ENCODE measurements around the gene SETD3. TPM values are rescaled to one million over a fixed set of nuclear protein-coding genes. Genes with fewer than 3 reads are reported as not detected.

The SETD3 gene
- total and polyA plus RNA-seq, 8 donors, result 14.0 to 32.7 (median 28.1) TPM

GRCh38 chr14:99517643-99518381, 37.2 kb upstream of the SETD3 start:
- DNase-seq (peak in 2 of 6 donors; percentile 60 to 80), FAIRE-seq (no peak), ATAC-seq (peak in 1 of 4 donors; percentile 9)
- Histone ChIP-seq H3K27ac (no peak overlapping the region), H3K4me3 (no peak overlapping the region), H3K36me3 (peaks cover 0 to 9% (median 6%) of the 10 kb centered on the region in 3 donors), H3K9me3 (no peaks in the 10 kb centered on the region), H3K27me3 (no peaks in the 10 kb centered on the region), H3K4me1 (peaks cover 0 to 3% (median 0%) of the 10 kb centered on the region in 3 donors)
- WGBS, 2 donors, result 54 to 57% methylated on average over 16 of the region's 16 CpGs
- intact Hi-C loops (cut with DNase I), result loop anchor here in 1 of 3 donors (2.0 kb wide), 1 partner anchor 111 kb away; no protein-coding TSS in a partner anchor
- TF ChIP-seq CTCF (IDR thresholded peaks at IDR 0.05), result no peak

- no peak for TF ChIP-seq CTCF (IDR thresholded peaks at IDR 0.05)
- peak in 2 of 6 donors; percentile 57 to 77 for DNase-seq
- no peaks in the 10 kb centered on the region for H3K9me3 ChIP-seq
- intact Hi-C loops (cut with DNase I), result no loop called here
- FAIRE-seq, result no peak
- no peak for ATAC-seq
- H3K4me1 ChIP-seq, result peaks cover 0 to 3% (median 0%) of the 10 kb centered on the region in 3 donors
- no peaks in the 10 kb centered on the region for H3K27me3 ChIP-seq
- 65 to 73% methylated on average over 14 of the region's 14 CpGs for WGBS, 2 donors
- no peak overlapping the region for H3K27ac ChIP-seq
- no peak overlapping the region for H3K4me3 ChIP-seq
- H3K36me3 ChIP-seq, result peaks cover 0 to 9% (median 6%) of the 10 kb centered on the region in 3 donors
These were observed 36.4 kb upstream of the SETD3 start for GRCh38 chr14:99516871-99517642.

GRCh38 chr14:99516156-99516870, 35.7 kb upstream of the SETD3 start:
- no peak for FAIRE-seq
- peak in 4 of 6 donors; percentile 10 to 69 (median 46) for DNase-seq
- no peak for ATAC-seq
- H3K36me3 ChIP-seq, result peaks cover 0 to 9% (median 6%) of the 10 kb centered on the region in 3 donors
- no peaks in the 10 kb centered on the region for H3K27me3 ChIP-seq
- H3K27ac ChIP-seq, result no peak overlapping the region
- TF ChIP-seq CTCF (IDR thresholded peaks at IDR 0.05), result no peak
- no peak overlapping the region for H3K4me3 ChIP-seq
- intact Hi-C loops (cut with DNase I), result no loop called here
- 79 to 82% methylated on average over 24 of the region's 24 CpGs for WGBS, 2 donors
- H3K9me3 ChIP-seq, result no peaks in the 10 kb centered on the region
- peaks cover 0 to 3% (median 0%) of the 10 kb centered on the region in 3 donors for H3K4me1 ChIP-seq

- FAIRE-seq (no peak), DNase-seq (peak in 4 of 6 donors; percentile 11 to 76 (median 40)), ATAC-seq (no peak)
- intact Hi-C loops (cut with DNase I), result no loop called here
- Histone ChIP-seq H3K4me3 (no peak overlapping the region), H3K9me3 (no peaks in the 10 kb centered on the region), H3K36me3 (peaks cover 0 to 9% (median 6%) of the 10 kb centered on the region in 3 donors), H3K4me1 (peaks cover 0 to 3% (median 0%) of the 10 kb centered on the region in 3 donors), H3K27me3 (no peaks in the 10 kb centered on the region), H3K27ac (no peak overlapping the region)
- WGBS, 2 donors, result 85 to 86% methylated on average over 25 to 27 of the region's 27 CpGs
- no peak for TF ChIP-seq CTCF (IDR thresholded peaks at IDR 0.05)
These were observed 34.9 kb upstream of the SETD3 start for GRCh38 chr14:99515301-99516155.
